ENCODE results near the gene OR2V2.
A peak's percentile ranks its signal among the peaks of the same experiment; 100 is the strongest.
"Not testable (repeated sequence)": the region's sequence is repeated elsewhere in the genome, so short reads cannot be mapped to it uniquely, and the experiment has no call there.

Gene OR2V2

GRCh38 chr5:181114844-181115778 is 32.3 kb upstream of the OR2V2 start:
- no peak for DNase-seq (ENCODE audit: low spot score)

- DNase-seq (ENCODE audit: low spot score) = no peak
Measured at GRCh38 chr5:181118369-181118768, 29.0 kb upstream of the OR2V2 start.

DNA sequence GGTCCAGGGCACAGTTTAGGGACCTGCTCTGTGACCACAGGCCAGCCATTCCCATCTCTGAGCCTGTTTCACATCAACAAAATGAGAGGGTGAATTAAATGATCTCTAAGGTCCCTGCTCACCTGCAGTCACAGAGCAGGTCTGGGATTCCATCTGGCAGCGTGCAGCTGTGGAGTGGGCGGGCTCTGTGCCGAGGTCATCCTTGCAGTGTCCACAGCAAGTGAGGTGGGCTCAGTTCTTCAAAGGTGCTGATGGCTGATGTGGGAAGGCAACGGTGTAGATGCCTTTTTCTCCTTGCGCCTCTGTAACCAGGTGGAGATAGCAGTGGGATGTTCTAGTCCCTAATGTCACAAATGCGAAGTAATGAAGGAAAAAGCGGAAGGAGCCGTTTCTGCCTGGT is 28.3 kb upstream of the OR2V2 start:
- DNase-seq (ENCODE audit: low spot score) = no peak

DNA sequence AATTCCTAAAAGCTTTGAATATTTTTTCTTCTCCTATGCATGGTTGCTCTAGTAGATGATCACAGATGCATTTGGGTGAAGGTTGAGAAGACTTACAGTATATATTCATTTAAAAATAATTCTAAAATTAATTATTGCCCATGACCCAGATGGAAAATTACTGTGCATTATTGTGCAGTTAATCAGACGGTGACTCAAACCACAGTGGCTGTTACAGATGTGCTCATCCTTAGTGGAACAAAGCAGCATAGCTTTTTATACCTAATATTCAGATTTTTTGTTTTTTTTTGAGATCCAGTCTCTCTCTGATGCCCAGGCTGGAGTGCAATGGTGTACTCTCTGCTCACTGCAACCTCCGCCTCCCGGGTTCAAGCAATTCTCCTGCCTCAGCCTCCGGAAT is 27.1 kb upstream of the OR2V2 start:
- DNase-seq (ENCODE audit: low spot score) = no peak

GRCh38 chr5:181120761-181121160 is 26.6 kb upstream of the OR2V2 start:
- DNase-seq (ENCODE audit: low spot score) = no peak

DNA sequence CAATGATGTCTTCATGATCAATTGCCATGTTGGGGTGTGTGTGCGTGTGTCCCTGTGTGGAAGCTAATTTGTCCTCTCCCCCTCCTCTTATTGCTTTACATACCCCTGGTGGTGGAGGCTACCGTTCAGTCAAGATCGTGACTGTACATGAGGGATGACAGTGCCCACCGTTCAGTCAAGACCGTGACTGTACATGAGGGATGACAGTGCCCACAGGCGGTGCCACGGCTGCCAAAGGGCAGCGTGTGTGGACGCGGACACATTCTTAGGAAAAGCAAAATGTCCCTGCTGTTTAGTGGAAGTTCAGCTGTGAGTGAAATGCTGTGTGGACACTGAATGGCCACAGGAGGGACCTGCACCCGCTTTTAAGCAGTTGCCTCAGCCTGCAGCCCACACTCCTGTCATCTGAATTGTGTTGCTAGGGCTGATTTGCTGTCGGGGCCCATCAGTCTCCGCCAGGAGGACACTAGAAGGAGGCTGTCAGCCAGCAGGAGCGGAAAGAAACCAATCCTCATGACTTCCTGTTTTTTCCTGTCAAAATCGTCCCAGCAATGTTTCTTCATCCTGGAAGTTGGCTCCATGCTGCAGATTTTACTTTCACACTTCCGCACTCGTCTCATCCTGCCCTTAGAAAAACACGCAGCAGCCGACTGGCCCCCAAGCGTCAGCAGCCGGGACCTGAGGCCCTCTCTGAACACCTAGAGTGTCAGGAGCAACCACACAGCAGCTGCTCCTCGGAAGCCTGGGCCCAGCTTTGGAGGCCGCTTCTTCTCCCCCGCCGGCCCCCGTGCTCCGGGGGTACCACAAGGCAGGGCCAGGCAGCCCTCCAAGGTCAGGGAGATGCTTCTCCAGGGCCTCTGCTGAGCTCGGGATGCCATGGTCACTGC is 25.5 kb upstream of the OR2V2 start:
- DNase-seq (ENCODE audit: low spot score) = peak; percentile 13

- DNase-seq (ENCODE audit: low spot score) = no peak
Measured at GRCh38 chr5:181124526-181124925, 22.9 kb upstream of the OR2V2 start.

DNA sequence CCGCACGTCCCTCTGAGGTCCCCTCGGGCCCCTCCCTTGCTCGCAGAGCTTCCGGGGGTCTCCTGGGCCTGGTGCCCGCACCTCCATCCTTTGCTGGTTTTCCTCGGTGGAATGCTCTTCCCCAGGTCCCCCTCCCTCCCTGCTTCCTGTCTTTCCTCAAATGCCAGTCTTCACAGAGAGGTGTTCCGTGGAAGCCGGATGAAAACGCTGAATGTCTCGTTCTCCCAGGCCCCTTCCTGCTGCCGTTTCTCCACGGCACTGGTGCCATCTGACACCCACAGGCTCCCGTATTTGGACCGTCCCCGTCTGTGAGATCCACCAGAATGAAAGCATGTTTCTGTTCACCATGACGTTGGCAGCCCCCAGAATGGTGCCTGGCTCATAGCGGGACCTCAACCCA is 20.5 kb upstream of the OR2V2 start:
- no peak for DNase-seq (ENCODE audit: low spot score)

GRCh38 chr5:181127456-181127855 is 19.9 kb upstream of the OR2V2 start:
- no peak for DNase-seq (ENCODE audit: low spot score)

- DNase-seq (ENCODE audit: low spot score) = no peak
Measured at GRCh38 chr5:181127907-181128626, 19.3 kb upstream of the OR2V2 start.

DNA sequence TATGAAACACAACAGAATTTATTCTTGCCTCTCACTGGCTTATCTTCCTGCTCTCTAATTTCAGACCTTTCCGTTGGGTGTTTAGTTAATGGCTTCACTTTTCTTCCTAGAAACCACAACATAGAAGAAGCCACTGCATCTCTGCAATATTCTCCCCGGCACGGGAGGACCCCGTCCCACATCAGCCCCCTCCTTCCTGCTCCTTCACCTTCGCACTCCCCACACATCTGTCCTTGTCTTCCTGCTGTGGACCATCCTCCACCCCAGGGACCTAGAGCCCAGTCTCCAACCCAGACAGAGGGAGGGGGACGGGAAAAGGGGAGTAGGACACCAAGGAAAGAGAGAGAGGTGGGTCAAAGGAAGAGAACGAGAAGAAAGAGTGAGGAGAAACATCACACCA is 17.8 kb upstream of the OR2V2 start:
- DNase-seq (ENCODE audit: low spot score) = no peak

DNA sequence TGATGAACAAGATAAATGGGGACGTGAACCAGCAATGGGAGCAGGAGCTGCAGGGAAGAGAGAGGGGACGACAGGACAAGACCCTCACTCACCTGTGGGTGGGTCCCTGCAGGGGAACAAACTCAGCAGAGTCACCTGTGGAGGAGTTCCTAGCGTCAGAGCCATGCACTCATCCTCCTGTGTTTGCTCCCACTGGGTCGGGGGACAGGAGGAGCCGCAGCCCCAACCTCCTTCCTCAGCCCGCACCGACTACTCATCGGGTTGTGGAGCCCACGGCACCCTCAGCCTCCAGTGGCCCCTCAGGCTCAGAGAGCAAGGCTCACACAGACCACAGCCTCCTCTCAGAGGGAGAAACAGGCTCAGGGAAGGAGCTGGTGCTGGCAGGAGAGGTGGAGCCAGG is 17.3 kb upstream of the OR2V2 start:
- not testable (repeated sequence) for DNase-seq (ENCODE audit: low spot score)

DNA sequence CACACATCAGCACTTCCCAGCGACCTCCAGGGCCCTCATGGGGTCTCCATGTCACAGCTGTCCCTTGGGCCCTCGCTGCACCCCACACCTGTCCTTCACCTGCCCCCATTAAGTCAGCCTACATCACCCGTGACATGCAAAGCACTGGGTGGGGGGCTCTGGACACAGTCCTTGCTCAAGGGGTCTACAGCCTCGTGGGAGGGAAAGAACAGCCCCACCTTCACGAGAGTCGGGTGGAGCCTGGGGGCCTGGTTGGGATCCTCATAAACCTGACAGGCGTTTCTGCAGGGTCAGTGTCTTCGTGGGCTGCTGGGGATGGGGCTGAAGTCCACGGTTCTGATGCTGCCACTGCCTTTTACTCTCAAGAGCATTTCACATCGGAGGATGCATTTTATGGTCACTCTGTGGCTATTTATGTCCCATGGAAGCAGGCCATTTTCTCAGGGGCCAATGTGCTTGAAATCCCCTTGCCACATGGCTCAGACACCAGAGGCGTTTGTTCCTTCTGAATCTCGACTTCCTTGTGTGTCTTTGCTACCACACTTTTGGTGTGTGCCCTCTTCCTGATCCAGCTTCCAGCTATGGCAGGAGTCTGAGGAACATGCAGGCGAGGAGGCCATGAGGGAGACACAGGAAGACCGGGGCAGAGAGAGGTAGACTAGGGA is 16.4 kb upstream of the OR2V2 start, which contains the start of gene OR2V1:
Gene OR2V1, minus strand, starts transcription at position 338 of the 665 bp plus-strand sequence. CDS start 5,865 bp downstream, outside the sequence.
- DNase-seq (ENCODE audit: low spot score) = no peak

- no peak for DNase-seq (ENCODE audit: low spot score)
Measured at GRCh38 chr5:181131514-181131913, 15.9 kb upstream of the OR2V2 start.

DNA sequence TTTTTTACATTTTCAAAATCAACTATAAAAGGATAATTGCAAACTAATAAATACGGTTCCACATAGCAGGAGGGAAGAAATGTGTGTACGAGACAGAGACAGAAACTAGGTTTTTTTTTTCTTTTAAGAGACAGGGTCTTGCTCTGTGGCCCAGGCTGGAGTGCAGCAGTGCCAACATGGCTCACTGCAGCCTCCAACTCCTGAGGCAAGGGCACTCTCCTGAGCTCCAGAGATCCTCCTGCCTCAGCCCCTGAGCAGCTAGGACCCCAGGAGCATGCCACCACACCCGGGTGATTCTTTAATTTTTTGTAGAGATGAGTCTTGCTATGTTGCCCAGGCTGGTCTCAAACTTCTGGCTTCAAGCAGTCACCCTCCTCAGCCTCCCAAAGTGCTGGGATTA is 14.3 kb upstream of the OR2V2 start:
- DNase-seq (ENCODE audit: low spot score) = no peak

DNA sequence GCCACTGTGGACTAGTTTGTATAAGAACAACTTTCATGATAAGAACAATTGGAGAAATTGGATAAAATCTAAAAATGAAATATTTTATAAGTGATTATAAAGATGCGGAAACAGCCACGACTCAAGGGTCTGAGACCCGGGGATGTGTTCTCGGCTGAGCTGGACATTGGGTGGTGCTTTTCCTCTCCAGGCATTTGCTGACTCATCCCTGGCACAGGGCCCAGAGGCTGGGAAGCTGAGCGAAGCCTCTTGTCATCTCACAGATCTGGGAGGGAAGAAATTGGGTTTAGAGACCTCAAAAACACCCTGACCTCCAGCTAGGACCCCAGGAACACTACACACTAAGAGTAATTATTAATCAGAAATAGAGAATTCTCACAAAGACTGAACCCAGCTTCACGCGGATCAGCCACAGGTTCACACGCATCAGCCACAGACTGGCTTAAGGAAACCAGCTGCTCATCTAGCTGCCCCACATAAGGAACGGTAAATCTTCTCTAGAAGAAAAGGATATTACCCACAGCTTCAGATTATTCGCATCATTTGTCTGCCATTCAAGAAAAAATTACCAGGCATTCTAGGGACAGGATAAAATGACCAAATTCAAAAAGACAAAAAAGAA is 13.7 kb upstream of the OR2V2 start:
- no peak for DNase-seq (ENCODE audit: low spot score)

- no peak for DNase-seq (ENCODE audit: low spot score)
Measured at GRCh38 chr5:181134259-181134658, 13.1 kb upstream of the OR2V2 start.

DNA sequence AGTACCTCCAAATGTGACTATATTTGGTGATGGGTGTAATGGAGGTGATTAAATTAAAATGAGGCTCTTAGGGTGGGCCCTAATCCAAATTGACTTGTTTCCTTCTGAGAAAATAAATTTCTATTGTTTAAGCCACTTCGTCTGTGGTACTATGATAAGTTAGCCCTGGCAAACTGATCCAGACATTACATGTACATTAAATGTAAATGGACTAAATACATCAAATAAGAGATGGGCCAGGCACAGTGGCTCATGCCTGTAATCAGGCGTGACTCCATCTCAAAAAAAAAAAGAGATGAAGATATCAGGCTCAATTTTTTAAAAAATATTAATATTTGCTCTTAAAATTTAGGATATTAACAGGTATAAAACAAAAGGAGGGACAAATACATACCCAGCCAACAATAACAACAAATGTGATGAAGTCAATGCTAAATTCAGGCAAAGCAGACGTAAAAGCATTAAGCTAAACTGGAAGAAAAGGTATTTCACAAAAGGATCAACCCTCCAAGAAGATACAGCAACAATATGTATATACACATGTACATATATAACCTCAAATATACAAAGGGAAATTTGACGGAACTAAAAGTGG is 10.9 kb upstream of the OR2V2 start:
- no peak for DNase-seq (ENCODE audit: low spot score)

DNA sequence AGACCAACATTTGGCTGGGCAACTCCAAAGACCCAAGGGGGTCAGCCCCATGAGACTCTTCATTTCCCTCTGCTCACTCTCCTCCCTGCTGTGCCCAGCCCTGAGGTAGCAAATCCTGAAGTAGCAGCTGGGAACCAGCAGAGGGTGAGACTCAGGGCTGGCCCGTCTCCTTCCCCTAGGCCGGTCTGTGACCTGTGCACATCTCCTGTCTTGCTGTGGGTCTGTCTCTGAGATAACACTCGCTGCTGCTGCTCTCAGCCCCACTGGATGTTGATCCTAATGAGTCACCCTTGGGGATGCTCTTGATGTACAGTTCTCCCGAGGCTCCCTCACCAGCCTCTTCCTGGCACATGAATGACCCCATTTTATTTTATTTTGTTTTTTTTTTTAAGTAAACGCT is 9.1 kb upstream of the OR2V2 start:
- no peak for DNase-seq (ENCODE audit: low spot score)

DNA sequence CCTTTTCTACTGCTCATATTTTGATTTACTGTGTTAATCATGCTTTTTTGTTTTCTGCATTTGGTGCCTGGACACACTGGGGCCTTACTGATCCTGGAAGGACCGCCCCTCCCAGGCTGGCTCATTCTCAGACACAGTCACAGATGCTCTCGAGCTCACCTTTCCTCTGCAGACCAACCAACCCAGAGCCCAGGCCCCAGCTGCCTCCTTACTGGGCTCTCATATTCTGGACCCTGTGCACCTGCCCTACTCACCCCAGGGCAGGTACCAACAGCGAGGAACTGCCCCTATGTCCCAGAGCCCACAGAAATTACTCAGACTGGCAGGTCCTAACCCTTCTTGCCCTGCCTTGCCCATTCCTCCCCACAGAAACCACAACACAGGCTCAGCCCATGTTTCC is 6.6 kb upstream of the OR2V2 start:
- DNase-seq (ENCODE audit: low spot score) = no peak

- no peak for DNase-seq (ENCODE audit: low spot score)
Measured at GRCh38 chr5:181142054-181142453, 5.3 kb upstream of the OR2V2 start.
